ENCODE measurements around the gene CADM1.

CADM1 gene

DNA sequence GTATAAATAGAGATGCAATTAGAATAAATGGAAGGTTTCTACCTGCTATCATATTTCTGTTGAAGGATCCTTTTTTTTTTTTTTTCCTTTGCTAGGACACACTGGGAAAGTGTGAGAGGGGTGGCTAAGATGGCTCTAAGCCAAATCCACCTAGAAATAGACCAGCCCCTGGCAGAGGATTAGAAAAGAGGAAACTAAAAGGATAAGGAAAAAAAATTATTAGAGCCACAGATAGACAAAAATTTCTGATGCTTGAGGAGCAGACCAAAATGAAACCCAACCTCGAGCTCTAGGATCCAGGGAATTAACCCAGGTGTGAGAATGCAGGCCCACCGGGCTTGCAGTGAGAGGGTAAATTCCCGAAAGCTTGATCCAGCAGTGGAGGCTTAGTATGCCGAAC lies 262.3 kb downstream of the CADM1 start:
- Histone ChIP-seq H3K4me3 (ENCODE audit: insufficient read depth, low read depth, low read length) (no peak overlapping the region), H3K36me3 (ENCODE audit: control insufficient read depth, insufficient read depth, low read length) (no peaks in the 10 kb centered on the region), H3K27me3 (ENCODE audit: control insufficient read depth, insufficient read depth, low read length, poor library complexity, severe bottlenecking) (no peaks in the 10 kb centered on the region), H3K4me1 (ENCODE audit: control insufficient read depth, insufficient read depth, low read length) (no peaks in the 10 kb centered on the region), H3K9me3 (ENCODE audit: control insufficient read depth, low read length) (no peaks in the 10 kb centered on the region), H3K27ac (ENCODE audit: insufficient read depth, low read depth, low read length, poor library complexity, severe bottlenecking) (no peak overlapping the region)
- WGBS, 2 experiments: 92 to 93% methylated on average over 3 to 4 of the region's 4 CpGs

GRCh38 chr11:115238791-115239190 lies 265.4 kb downstream of the CADM1 start:
- no peak overlapping the region for H3K27ac ChIP-seq (ENCODE audit: insufficient read depth, low read depth, low read length, poor library complexity, severe bottlenecking)
- H3K4me3 ChIP-seq (ENCODE audit: insufficient read depth, low read depth, low read length): no peak overlapping the region
- 100% methylated on average over 1 of the region's 2 CpGs for WGBS, 2 experiments
- no peaks in the 10 kb centered on the region for H3K4me1 ChIP-seq (ENCODE audit: control insufficient read depth, insufficient read depth, low read length)
- H3K9me3 ChIP-seq (ENCODE audit: control insufficient read depth, low read length): no peaks in the 10 kb centered on the region
- no peaks in the 10 kb centered on the region for H3K36me3 ChIP-seq (ENCODE audit: control insufficient read depth, insufficient read depth, low read length)
- no peaks in the 10 kb centered on the region for H3K27me3 ChIP-seq (ENCODE audit: control insufficient read depth, insufficient read depth, low read length, poor library complexity, severe bottlenecking)

DNA sequence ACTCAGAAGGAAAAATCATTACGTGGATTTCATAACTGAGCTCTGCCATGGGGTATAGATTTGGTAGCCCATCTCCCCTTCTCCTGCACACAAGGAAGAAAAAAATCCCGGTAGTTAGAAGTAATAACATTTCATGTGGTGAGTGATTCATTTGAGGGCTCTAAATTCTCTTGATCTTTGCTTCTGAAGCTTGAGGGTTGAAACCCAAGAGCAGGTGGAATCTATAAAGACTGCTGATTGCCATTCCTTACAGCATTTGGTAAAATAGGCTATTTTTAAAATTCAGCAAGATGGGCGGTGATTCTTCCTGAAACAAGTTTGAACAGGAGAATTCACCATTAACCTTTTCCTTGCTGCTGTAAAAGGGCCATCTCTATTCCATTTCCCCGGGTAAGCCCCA lies 266.1 kb downstream of the CADM1 start:
- H3K9me3 ChIP-seq (ENCODE audit: control insufficient read depth, low read length): no peaks in the 10 kb centered on the region
- H3K27me3 ChIP-seq (ENCODE audit: control insufficient read depth, insufficient read depth, low read length, poor library complexity, severe bottlenecking): no peaks in the 10 kb centered on the region
- no peak overlapping the region for H3K27ac ChIP-seq (ENCODE audit: insufficient read depth, low read depth, low read length, poor library complexity, severe bottlenecking)
- no peaks in the 10 kb centered on the region for H3K4me1 ChIP-seq (ENCODE audit: control insufficient read depth, insufficient read depth, low read length)
- no peak overlapping the region for H3K4me3 ChIP-seq (ENCODE audit: insufficient read depth, low read depth, low read length)
- 97 to 98% methylated on average over 4 of the region's 4 CpGs for WGBS, 2 experiments
- no peaks in the 10 kb centered on the region for H3K36me3 ChIP-seq (ENCODE audit: control insufficient read depth, insufficient read depth, low read length)

- Histone ChIP-seq H3K27me3 (ENCODE audit: control insufficient read depth, insufficient read depth, low read length, poor library complexity, severe bottlenecking) (no peaks in the 10 kb centered on the region), H3K4me1 (ENCODE audit: control insufficient read depth, insufficient read depth, low read length) (no peaks in the 10 kb centered on the region), H3K9me3 (ENCODE audit: control insufficient read depth, low read length) (no peaks in the 10 kb centered on the region), H3K36me3 (ENCODE audit: control insufficient read depth, insufficient read depth, low read length) (no peaks in the 10 kb centered on the region), H3K27ac (ENCODE audit: insufficient read depth, low read depth, low read length, poor library complexity, severe bottlenecking) (no peak overlapping the region), H3K4me3 (ENCODE audit: insufficient read depth, low read depth, low read length) (no peak overlapping the region)
- 92 to 98% methylated on average over 3 of the region's 3 CpGs for WGBS, 2 experiments
Observed at GRCh38 chr11:115237578-115237977, 266.6 kb downstream of the CADM1 start.

DNA sequence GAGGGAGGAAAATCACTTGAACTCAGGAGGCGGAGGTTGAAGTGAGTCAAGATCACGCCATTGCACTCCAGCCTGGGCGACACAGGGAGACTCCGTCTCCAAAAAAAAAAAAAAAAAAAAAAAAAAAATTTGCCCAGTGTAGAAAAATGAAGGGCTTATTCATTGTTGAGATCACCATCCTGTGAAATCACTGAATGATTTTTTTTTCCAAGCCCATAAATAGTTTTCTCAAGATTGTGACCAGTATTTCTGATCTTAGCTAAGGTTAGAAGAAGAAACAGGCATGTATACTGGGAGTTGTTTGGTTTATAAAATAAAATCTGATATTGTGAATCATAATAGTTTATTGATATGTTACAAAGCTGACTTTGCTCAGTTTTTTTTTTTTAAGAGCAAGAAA lies 269.4 kb downstream of the CADM1 start:
- Histone ChIP-seq H3K9me3 (ENCODE audit: control insufficient read depth, low read length) (no peaks in the 10 kb centered on the region), H3K27ac (ENCODE audit: insufficient read depth, low read depth, low read length, poor library complexity, severe bottlenecking) (no peak overlapping the region), H3K27me3 (ENCODE audit: control insufficient read depth, insufficient read depth, low read length, poor library complexity, severe bottlenecking) (no peaks in the 10 kb centered on the region), H3K4me1 (ENCODE audit: control insufficient read depth, insufficient read depth, low read length) (no peaks in the 10 kb centered on the region), H3K4me3 (ENCODE audit: insufficient read depth, low read depth, low read length) (no peak overlapping the region), H3K36me3 (ENCODE audit: control insufficient read depth, insufficient read depth, low read length) (no peaks in the 10 kb centered on the region)
- 93 to 98% methylated on average over 4 of the region's 4 CpGs for WGBS, 2 experiments

DNA sequence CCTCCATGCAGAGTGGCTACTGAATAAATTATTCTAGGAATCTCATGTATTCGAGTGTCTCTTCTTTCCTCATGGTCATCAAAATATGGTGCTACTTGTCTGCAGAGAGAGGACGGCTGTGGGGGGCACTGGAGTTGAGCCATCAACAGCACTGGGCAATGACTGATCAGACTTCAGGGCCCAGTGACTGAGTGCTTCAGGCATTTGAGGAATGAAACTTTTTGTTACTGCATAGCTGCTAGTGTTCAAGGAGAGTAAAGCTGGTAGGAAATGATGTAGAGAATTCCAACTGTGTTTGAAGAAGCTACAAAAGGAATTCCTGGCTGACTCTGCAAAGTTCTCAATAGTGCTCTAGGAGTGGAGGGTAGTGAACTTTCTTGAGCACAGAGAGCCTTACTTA lies 277.7 kb downstream of the CADM1 start:
- peaks cover 26% of the 10 kb centered on the region for H3K4me1 ChIP-seq (ENCODE audit: control insufficient read depth, insufficient read depth, low read length)
- H3K27me3 ChIP-seq (ENCODE audit: control insufficient read depth, insufficient read depth, low read length, poor library complexity, severe bottlenecking): no peaks in the 10 kb centered on the region
- no peaks in the 10 kb centered on the region for H3K9me3 ChIP-seq (ENCODE audit: control insufficient read depth, low read length)
- no peak overlapping the region for H3K4me3 ChIP-seq (ENCODE audit: insufficient read depth, low read depth, low read length)
- H3K27ac ChIP-seq (ENCODE audit: insufficient read depth, low read depth, low read length, poor library complexity, severe bottlenecking): no peak overlapping the region
- WGBS, 2 experiments: 47 to 49% methylated on average over 2 of the region's 2 CpGs
- H3K36me3 ChIP-seq (ENCODE audit: control insufficient read depth, insufficient read depth, low read length): no peaks in the 10 kb centered on the region

DNA sequence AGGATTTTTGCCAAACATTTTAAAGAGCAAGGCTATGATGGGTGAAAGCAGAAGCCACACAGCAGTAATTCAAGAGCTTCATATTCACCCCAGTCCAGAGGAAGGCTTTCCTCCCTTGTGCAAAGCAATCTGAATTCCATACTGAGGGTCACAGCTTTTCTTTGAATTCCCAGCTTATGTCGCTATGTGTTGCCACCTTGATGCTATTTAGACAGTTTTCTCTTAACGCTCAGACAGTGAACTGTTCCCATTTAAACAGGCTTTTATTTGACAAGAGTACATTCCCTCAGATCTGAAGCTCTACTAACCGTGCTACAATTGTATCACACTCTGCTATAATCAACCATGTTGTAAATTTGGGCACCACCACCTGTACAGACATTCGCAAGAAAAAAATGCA lies 279.7 kb downstream of the CADM1 start:
- Histone ChIP-seq H3K9me3 (ENCODE audit: control insufficient read depth, low read length) (no peaks in the 10 kb centered on the region), H3K27me3 (ENCODE audit: control insufficient read depth, insufficient read depth, low read length, poor library complexity, severe bottlenecking) (no peaks in the 10 kb centered on the region), H3K27ac (ENCODE audit: insufficient read depth, low read depth, low read length, poor library complexity, severe bottlenecking) (no peak overlapping the region), H3K36me3 (ENCODE audit: control insufficient read depth, insufficient read depth, low read length) (no peaks in the 10 kb centered on the region), H3K4me3 (ENCODE audit: insufficient read depth, low read depth, low read length) (no peak overlapping the region), H3K4me1 (ENCODE audit: control insufficient read depth, insufficient read depth, low read length) (peaks cover 28% of the 10 kb centered on the region)
- 89 to 92% methylated on average over 4 of the region's 4 CpGs for WGBS, 2 experiments

- no peak overlapping the region for H3K27ac ChIP-seq (ENCODE audit: insufficient read depth, low read depth, low read length, poor library complexity, severe bottlenecking)
- H3K4me1 ChIP-seq (ENCODE audit: control insufficient read depth, insufficient read depth, low read length): peaks cover 28% of the 10 kb centered on the region
- H3K9me3 ChIP-seq (ENCODE audit: control insufficient read depth, low read length): no peaks in the 10 kb centered on the region
- no peak overlapping the region for H3K4me3 ChIP-seq (ENCODE audit: insufficient read depth, low read depth, low read length)
- 93 to 99% methylated on average over 5 of the region's 5 CpGs for WGBS, 2 experiments
- H3K36me3 ChIP-seq (ENCODE audit: control insufficient read depth, insufficient read depth, low read length): no peaks in the 10 kb centered on the region
- no peaks in the 10 kb centered on the region for H3K27me3 ChIP-seq (ENCODE audit: control insufficient read depth, insufficient read depth, low read length, poor library complexity, severe bottlenecking)
Observed at GRCh38 chr11:115222863-115223530, 281.2 kb downstream of the CADM1 start.

DNA sequence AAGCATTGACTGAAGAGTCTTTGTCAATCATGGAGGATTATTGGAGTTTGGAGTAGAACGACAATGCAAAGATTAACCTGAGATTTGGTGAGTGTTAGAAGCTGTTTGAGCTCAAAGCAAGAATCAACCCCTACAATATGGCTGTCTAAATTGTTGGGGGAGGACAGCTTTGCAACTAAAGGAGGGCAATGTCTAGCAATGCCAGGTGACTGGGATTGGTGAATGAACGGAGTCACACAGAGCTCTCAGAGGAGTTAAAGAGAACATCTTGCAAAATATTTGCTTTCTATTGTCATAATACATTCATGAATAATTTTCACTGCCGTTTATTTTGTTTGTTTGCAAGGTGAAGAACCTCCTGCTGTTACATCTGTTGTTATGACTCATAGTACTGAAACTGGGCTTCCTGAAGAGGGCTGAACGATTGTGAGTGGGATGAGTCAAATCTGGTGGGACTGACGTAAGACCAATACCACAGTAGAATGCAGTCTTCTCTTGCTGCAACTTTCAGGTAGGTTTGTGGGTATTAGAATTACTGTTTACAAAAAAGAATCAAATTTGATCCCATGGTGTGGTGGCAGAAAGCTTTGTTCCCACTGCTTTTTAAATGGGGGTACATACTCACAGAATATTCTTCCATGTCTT lies 281.9 kb downstream of the CADM1 start:
- Histone ChIP-seq H3K27ac (ENCODE audit: insufficient read depth, low read depth, low read length, poor library complexity, severe bottlenecking) (no peak overlapping the region), H3K4me3 (ENCODE audit: insufficient read depth, low read depth, low read length) (no peak overlapping the region), H3K9me3 (ENCODE audit: control insufficient read depth, low read length) (no peaks in the 10 kb centered on the region), H3K27me3 (ENCODE audit: control insufficient read depth, insufficient read depth, low read length, poor library complexity, severe bottlenecking) (no peaks in the 10 kb centered on the region), H3K36me3 (ENCODE audit: control insufficient read depth, insufficient read depth, low read length) (peaks cover 4% of the 10 kb centered on the region), H3K4me1 (ENCODE audit: control insufficient read depth, insufficient read depth, low read length) (peaks cover 25% of the 10 kb centered on the region)
- 62 to 66% methylated on average over 5 of the region's 5 CpGs for WGBS, 2 experiments

DNA sequence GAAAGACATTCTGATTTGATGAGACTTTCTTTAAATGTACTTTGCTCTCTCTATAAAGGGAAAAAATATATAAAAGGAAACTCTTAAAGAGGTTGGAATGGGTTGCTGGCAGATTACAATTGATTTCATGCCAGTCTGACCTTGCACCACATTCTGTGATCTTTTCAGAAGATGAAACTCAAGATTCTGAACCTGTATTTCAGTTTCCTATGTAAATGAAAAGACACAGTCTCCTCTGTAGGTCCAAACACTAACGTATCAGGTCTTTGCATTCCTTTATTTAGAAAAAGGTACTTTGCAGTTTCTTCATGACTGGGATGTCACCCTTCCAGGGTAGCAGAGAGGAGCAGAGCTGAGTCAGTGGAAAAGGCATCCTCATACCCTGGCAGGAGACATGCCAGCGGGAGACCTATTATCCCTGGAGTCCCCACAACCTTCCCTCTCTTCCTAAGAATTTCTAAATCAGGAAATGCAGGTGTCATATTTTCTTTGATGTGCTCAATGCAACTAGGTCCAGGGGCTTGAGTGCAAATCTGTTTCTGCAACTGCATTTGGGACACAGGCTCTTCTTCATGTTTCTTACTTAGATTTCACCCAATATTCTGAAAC lies 282.6 kb downstream of the CADM1 start:
- Histone ChIP-seq H3K36me3 (ENCODE audit: control insufficient read depth, insufficient read depth, low read length) (peaks cover 4% of the 10 kb centered on the region), H3K4me1 (ENCODE audit: control insufficient read depth, insufficient read depth, low read length) (peaks cover 17% of the 10 kb centered on the region), H3K27ac (ENCODE audit: insufficient read depth, low read depth, low read length, poor library complexity, severe bottlenecking) (no peak overlapping the region), H3K4me3 (ENCODE audit: insufficient read depth, low read depth, low read length) (no peak overlapping the region), H3K9me3 (ENCODE audit: control insufficient read depth, low read length) (no peaks in the 10 kb centered on the region), H3K27me3 (ENCODE audit: control insufficient read depth, insufficient read depth, low read length, poor library complexity, severe bottlenecking) (no peaks in the 10 kb centered on the region)
- WGBS, 2 experiments: 45 to 63% methylated on average over 2 of the region's 2 CpGs
